T-helper 2 cell treated with Interferon-gamma antibody and Interleukin-4, amounts not matched to agents 5 μg/mL and 100 μg/mL, for 36 hours (primary cell): ENCODE data around the gene ARAP2.

ENCODE experiments used
- DNase-seq: peaks from one replicate; pipeline ENCODE4 v3.0.0; 2021; ENCODE audit warnings: low spot score
- H3K27ac Mint-ChIP-seq: one replicate; pipeline ENCODE4 v1.8.0; 2021; ENCODE audit warnings: mild to moderate bottlenecking, mixed read lengths
- H3K27me3 Mint-ChIP-seq: one replicate; pipeline ENCODE4 v1.8.0; 2021; ENCODE audit warnings: low read depth, mixed read lengths
- H3K36me3 Mint-ChIP-seq: one replicate; pipeline ENCODE4 v1.8.0; 2021; ENCODE audit warnings: low read depth, mixed read lengths
- H3K4me1 Mint-ChIP-seq: one replicate; pipeline ENCODE4 v1.8.0; 2021; ENCODE audit warnings: low read depth, mixed read lengths
- H3K4me3 Mint-ChIP-seq: one replicate; pipeline ENCODE4 v1.8.0; 2022; ENCODE audit warnings: mild to moderate bottlenecking, moderate library complexity, mixed read lengths
- H3K9me3 Mint-ChIP-seq: one replicate; pipeline ENCODE4 v1.8.0; 2021; ENCODE audit warnings: mixed read lengths

The ARAP2 gene

DNA sequence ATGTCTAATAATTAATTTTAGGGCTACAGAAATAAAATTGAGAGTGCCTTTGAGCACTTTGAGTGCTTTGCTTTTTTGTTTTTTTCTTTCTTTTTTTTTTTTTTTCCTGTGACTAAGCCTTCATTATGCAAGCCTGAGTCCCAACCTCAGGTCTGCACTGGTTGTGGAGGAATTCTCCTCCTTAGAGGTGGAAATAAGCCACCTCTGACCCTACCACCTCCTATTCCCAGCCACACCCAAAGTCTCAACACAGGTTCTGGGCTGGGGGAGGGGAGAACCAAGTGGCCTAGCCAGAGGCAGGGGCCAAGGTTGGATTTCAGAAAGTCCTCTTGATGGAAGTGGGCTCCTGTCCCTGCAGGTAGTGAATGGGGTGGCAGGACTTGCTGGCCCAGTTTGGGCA lies 180.2 kb downstream of the ARAP2 start:
- Mint-ChIP-seq H3K27ac (no peak overlapping the region), H3K36me3 (peaks cover 17% of the 10 kb centered on the region), H3K4me1 (no peaks in the 10 kb centered on the region), H3K4me3 (no peak overlapping the region), H3K9me3 (no peaks in the 10 kb centered on the region), H3K27me3 (no peaks in the 10 kb centered on the region)
- no peak for DNase-seq

DNA sequence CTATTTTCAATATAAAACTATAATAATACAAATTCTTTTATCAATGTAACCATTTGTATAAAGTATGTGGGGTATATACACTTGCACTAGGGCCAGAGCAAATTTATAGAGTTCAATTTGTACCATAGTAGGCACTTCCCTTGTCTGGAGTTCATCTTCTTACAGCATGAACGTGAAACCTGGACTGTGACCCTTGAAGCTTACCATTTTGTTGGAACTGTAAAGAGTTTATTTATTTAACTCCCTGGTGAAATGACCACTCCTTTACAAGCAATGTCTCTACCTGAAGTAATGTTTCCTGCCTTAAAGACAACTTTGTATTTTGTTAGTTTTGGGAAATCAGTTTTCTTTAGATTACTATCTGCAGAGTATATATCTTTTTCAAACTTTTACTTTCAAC lies 188.2 kb downstream of the ARAP2 start:
- H3K27me3 Mint-ChIP-seq: no peaks in the 10 kb centered on the region
- no peak overlapping the region for H3K4me3 Mint-ChIP-seq
- H3K36me3 Mint-ChIP-seq: no peaks in the 10 kb centered on the region
- H3K9me3 Mint-ChIP-seq: no peaks in the 10 kb centered on the region
- DNase-seq: no peak
- H3K4me1 Mint-ChIP-seq: no peaks in the 10 kb centered on the region
- no peak overlapping the region for H3K27ac Mint-ChIP-seq

GRCh38 chr4:36054694-36055422 lies 189.5 kb downstream of the ARAP2 start:
- no peaks in the 10 kb centered on the region for H3K36me3 Mint-ChIP-seq
- H3K9me3 Mint-ChIP-seq: no peaks in the 10 kb centered on the region
- no peak overlapping the region for H3K27ac Mint-ChIP-seq
- no peak for DNase-seq
- H3K4me3 Mint-ChIP-seq: no peak overlapping the region
- H3K27me3 Mint-ChIP-seq: no peaks in the 10 kb centered on the region
- H3K4me1 Mint-ChIP-seq: no peaks in the 10 kb centered on the region

- Mint-ChIP-seq H3K4me3 (no peak overlapping the region), H3K4me1 (no peaks in the 10 kb centered on the region), H3K36me3 (no peaks in the 10 kb centered on the region), H3K27me3 (no peaks in the 10 kb centered on the region), H3K27ac (no peak overlapping the region), H3K9me3 (no peaks in the 10 kb centered on the region)
- DNase-seq: no peak
Observed at GRCh38 chr4:36053930-36054329, 190.4 kb downstream of the ARAP2 start.

GRCh38 chr4:36051634-36052033 lies 192.7 kb downstream of the ARAP2 start:
- H3K9me3 Mint-ChIP-seq: no peaks in the 10 kb centered on the region
- H3K36me3 Mint-ChIP-seq: no peaks in the 10 kb centered on the region
- H3K4me1 Mint-ChIP-seq: no peaks in the 10 kb centered on the region
- no peak overlapping the region for H3K27ac Mint-ChIP-seq
- DNase-seq: no peak
- H3K27me3 Mint-ChIP-seq: no peaks in the 10 kb centered on the region
- no peak overlapping the region for H3K4me3 Mint-ChIP-seq

DNA sequence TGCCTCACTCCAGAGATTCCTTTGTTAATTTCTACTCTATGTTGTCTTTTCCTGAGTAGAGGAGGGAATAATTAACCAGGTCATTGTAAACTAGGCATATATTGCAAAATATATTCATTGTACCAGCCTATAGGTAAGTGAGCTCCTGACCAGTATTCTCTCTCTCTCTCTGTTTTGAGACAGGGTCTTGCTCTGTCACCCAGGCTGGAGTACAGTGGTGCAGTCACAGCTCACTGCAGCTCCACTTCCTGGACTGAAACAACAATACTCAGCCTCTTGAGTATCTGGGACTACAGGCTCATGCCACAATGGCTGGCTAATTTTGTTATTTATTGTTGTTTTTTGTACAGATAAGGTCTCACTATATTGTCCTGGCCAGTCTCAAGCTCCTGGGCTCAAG lies 198.3 kb downstream of the ARAP2 start:
- Mint-ChIP-seq H3K4me1 (no peaks in the 10 kb centered on the region), H3K27me3 (no peaks in the 10 kb centered on the region), H3K4me3 (no peak overlapping the region), H3K27ac (no peak overlapping the region), H3K9me3 (no peaks in the 10 kb centered on the region), H3K36me3 (no peaks in the 10 kb centered on the region)
- no peak for DNase-seq

- H3K36me3 Mint-ChIP-seq: no peaks in the 10 kb centered on the region
- DNase-seq: no peak
- no peak overlapping the region for H3K27ac Mint-ChIP-seq
Observed at GRCh38 chr4:36043901-36044300, 200.4 kb downstream of the ARAP2 start.

DNA sequence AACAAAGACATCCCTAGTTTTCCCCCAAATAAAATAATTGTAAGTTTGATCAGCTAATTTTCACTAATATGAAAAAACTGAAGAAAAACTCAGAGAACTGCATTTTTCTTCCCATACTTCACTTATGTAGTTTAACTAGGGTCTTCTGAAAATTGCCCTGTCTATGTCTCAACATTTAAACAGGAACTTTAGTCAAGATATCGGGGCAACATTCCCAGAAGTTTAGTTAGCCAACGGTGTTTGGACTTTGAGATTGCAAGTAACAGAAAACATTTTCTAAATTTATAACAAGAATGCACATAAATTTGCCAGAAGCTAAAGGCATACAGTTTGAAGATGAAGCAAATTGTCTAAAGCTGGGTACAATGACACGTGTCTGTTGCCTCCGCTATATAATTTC lies 201.1 kb downstream of the ARAP2 start:
- H3K27ac Mint-ChIP-seq: no peak overlapping the region

More at GRCh38 chr4:36043901-36044300, 200.4 kb downstream of the ARAP2 start:
- Mint-ChIP-seq H3K4me1 (peaks cover 2% of the 10 kb centered on the region), H3K9me3 (no peaks in the 10 kb centered on the region), H3K27me3 (no peaks in the 10 kb centered on the region), H3K4me3 (no peak overlapping the region)

GRCh38 chr4:36042122-36042970 lies 202.0 kb downstream of the ARAP2 start:
- H3K4me3 Mint-ChIP-seq: no peak overlapping the region
- no peaks in the 10 kb centered on the region for H3K36me3 Mint-ChIP-seq
- no peak overlapping the region for H3K27ac Mint-ChIP-seq
- DNase-seq: no peak
- H3K4me1 Mint-ChIP-seq: peaks cover 2% of the 10 kb centered on the region
- H3K9me3 Mint-ChIP-seq: no peaks in the 10 kb centered on the region
- H3K27me3 Mint-ChIP-seq: no peaks in the 10 kb centered on the region

More for the DNA sequence above, 201.1 kb downstream of the ARAP2 start:
- no peaks in the 10 kb centered on the region for H3K27me3 Mint-ChIP-seq
- H3K4me3 Mint-ChIP-seq: no peak overlapping the region
- no peaks in the 10 kb centered on the region for H3K36me3 Mint-ChIP-seq
- no peaks in the 10 kb centered on the region for H3K9me3 Mint-ChIP-seq
- peaks cover 2% of the 10 kb centered on the region for H3K4me1 Mint-ChIP-seq
- no peak for DNase-seq

- H3K9me3 Mint-ChIP-seq: no peaks in the 10 kb centered on the region
- no peak overlapping the region for H3K27ac Mint-ChIP-seq
- H3K4me1 Mint-ChIP-seq: peaks cover 2% of the 10 kb centered on the region
- H3K4me3 Mint-ChIP-seq: no peak overlapping the region
- H3K36me3 Mint-ChIP-seq: no peaks in the 10 kb centered on the region
- no peak for DNase-seq
- H3K27me3 Mint-ChIP-seq: no peaks in the 10 kb centered on the region
Observed at GRCh38 chr4:36041340-36041739, 203.0 kb downstream of the ARAP2 start.

GRCh38 chr4:36039026-36039425 lies 205.3 kb downstream of the ARAP2 start:
- Mint-ChIP-seq H3K27ac (no peak overlapping the region), H3K9me3 (no peaks in the 10 kb centered on the region), H3K4me3 (no peak overlapping the region), H3K27me3 (no peaks in the 10 kb centered on the region), H3K36me3 (no peaks in the 10 kb centered on the region), H3K4me1 (peaks cover 2% of the 10 kb centered on the region)
- DNase-seq: no peak

DNA sequence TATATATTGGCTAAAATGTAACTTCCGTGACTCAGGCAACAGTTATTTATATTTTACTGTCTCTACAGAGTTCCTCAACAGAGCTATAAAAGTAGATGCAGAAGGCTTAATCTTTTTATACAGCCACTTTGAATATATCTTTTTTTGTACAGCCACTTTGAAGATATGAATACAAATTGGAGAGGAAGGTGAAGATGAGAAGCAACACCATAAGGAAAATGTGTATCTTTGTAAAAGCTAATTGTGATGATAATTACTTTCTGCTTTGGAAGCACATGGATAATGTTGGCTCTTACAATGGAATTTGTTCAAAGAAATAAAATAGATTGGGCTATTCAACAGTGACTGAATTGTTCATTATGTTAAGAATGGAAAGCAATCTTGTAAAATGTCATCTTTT lies 205.8 kb downstream of the ARAP2 start:
- no peaks in the 10 kb centered on the region for H3K27me3 Mint-ChIP-seq
- no peaks in the 10 kb centered on the region for H3K36me3 Mint-ChIP-seq
- H3K4me1 Mint-ChIP-seq: peaks cover 2% of the 10 kb centered on the region
- no peak overlapping the region for H3K27ac Mint-ChIP-seq
- no peak for DNase-seq
- H3K4me3 Mint-ChIP-seq: no peak overlapping the region
- H3K9me3 Mint-ChIP-seq: no peaks in the 10 kb centered on the region

DNA sequence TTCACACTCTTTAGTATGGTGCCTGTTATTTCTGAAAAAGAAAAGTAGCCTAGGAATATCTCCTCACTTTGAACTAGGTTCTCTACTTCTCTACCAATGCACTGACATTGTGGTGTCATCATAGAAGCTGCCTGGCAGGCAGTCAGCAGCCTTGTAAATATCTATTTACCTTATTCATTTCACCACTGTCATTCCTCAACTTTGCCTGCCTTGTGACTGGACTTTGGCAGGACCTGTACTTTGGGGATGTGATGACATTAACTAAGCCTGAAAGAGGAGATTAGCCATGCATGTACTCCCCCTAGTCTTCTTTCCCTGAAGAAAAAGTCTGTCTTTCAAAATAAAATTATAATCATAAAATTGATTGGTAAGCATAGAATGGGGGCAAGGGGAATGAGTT lies 207.2 kb downstream of the ARAP2 start:
- H3K27ac Mint-ChIP-seq: no peak overlapping the region
- no peaks in the 10 kb centered on the region for H3K36me3 Mint-ChIP-seq
- H3K4me1 Mint-ChIP-seq: peaks cover 2% of the 10 kb centered on the region
- no peaks in the 10 kb centered on the region for H3K9me3 Mint-ChIP-seq
- no peak overlapping the region for H3K4me3 Mint-ChIP-seq
- no peak for DNase-seq
- no peaks in the 10 kb centered on the region for H3K27me3 Mint-ChIP-seq

DNA sequence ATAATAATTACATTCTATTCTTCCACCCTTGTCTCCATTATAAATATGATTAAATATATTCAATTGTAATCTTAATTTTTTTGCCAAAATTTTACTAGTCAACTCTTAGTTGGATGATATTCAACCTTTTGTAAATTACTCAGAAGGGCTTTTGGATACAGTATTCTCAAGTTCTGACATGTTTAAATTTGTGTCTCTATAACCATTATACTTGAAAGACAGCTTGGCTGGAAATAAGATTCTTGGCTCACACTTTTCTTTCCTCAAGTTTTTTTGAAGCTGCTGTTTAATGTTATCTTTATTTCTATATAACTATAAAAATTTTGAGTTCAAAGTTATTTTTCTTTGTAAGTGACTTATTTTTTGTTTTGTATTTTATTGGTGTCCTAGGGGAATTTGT lies 214.4 kb downstream of the ARAP2 start:
- Mint-ChIP-seq H3K4me3 (no peak overlapping the region), H3K36me3 (no peaks in the 10 kb centered on the region), H3K27ac (no peak overlapping the region), H3K27me3 (no peaks in the 10 kb centered on the region), H3K4me1 (no peaks in the 10 kb centered on the region), H3K9me3 (no peaks in the 10 kb centered on the region)
- DNase-seq: no peak
